DMS114 treated with DMSO at 0.1 percent for 48 hours (cell line): ENCODE results near the gene NEDD4L.
"Not testable (repeated sequence)": the region's sequence is repeated elsewhere in the genome, so short reads cannot be mapped to it uniquely, and the experiment has no call there.

Source experiments
- DNase-seq: peaks from one replicate; lab custom pipeline; 2025; ENCODE audit not compliant: unreplicated experiment; lab: John Stamatoyannopoulos, UW

The NEDD4L gene

GRCh38 chr18:58255701-58256311 lies 211.8 kb downstream of the NEDD4L start:
- no peak for DNase-seq

DNA sequence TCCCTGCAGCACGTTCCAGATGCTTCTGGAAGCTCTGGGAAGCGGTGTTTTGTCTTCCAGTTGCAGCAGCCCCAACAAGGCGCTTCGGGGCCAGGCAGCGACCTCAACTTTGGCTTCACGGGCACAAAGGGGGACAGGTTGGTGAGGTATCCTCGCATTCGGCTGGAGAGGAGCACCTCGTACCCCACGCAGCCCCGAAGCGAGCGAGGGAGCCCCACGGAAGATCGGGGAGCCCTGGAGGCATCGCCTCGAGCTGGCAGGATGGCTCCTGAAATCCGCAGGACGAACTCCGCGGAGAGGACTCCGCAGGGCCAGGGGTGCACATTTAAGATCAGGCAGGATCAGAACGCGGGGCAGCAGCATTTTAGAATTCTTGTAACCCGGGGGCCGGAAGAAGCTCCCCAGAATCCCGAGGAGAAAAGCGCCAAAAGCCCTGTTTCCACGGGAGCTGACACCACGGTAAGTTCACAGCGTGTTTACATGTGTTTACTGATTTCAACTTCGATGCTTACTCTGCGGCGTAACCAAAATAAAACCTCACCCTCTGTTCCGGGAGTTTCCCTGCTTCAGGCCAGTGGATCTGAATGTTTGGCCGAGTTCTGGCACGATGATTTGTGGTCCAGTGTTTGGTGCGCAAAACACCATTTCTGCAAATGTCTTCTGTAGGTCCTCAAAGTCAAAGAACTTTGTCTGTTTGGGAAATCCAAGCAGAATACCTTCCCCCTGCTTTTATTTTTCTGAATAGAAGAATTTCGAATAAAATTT lies 212.5 kb downstream of the NEDD4L start:
- DNase-seq = no peak

DNA sequence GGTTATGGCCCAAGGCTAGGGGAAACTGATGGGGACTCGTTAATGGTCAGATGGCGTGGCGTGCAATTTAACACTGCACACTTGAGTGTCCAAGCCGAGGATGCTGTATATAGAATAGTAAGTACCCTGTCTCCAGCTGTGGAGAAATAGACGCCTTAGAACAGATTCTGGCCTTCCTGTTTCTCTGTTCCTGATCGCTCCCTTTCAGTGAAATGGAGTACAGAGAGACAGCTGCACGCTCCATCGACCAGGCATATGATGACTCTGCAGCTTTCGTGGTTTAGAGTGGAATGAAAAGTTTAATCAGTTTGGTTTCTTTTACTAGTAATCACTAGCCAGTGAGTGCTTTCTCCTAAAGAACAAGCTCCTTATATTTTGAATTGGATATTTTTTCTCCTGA lies 213.4 kb downstream of the NEDD4L start:
- no peak for DNase-seq

GRCh38 chr18:58258692-58259342 lies 214.8 kb downstream of the NEDD4L start:
- DNase-seq = no peak

DNA sequence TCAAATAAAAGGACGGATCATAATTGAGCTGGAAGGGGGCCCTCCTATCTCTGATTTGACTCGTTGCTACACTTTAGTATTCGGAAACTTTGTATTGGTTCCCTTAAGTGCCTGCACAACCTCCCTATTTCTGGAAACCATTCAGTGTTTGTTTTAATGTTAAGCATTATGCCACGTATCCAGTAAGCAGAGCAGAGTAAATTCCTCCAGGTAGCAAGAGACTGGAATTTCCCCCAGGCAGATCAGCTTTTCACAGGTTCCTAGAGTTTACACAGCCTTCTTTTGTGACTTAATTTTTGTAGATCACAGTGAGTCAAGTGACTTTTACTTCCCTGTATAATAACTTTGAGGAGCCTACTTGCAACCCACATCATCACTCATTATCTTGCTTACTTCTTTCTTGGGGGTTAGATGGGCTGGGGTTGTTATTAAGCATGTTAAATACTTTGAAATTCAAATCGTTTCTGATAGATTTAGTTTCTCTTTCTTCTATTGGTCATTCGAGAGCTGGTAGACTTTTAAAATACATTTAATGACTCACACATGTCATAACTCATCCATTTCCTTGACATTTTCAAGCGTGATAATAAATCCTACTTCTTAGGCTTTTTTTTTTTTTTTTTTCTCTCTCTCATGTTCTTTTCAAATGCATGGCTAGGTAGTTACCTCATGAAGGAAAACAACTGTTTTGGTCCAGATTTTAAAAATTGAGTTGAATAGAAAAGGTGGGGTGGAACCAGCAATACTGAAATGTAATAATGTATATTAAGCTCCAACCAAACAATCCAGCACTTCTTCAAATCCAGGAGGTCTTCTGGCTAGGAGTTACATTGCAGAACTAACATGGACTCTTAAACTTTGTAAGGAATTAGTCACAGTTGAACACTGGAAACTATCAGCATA lies 219.3 kb downstream of the NEDD4L start:
- DNase-seq = no peak

DNA sequence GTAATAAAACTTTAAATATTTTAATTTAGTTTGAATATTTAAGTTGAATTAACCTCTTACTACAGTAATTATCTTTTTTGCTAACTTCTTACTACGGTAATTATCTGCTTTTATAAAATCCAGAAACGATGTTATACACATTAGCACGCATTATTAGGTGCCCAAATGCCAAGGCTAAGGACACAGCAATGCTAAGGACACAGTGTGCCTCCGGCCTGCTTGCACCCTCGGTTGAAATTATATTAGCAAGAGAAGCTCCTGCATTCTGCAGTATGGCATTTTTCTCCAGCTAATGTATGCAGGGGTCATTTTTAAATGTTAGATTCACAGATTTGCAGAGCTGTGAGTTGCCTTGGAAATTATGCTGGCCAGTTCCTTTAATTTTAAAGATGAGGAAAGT lies 220.0 kb downstream of the NEDD4L start:
- DNase-seq = no peak

DNA sequence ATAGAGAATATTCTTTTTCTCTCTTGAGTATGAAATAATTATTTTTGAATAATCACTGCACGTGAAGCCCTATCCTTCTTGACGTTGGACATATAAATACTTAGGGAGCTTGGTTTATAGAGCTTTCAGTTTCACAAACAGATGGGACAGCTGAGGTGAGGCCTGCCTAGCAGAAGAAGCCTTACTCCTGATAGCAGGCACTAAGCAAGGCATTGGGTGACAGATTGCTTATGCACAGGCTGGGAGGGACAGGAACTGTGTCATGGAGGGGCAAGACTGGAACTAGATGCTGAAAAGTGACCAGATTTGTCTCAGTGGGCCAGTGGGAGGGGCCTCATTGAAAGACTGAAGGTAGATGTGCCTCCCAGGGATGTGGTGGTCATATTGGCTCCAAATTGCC lies 220.8 kb downstream of the NEDD4L start:
- no peak for DNase-seq

GRCh38 chr18:58265489-58265888 lies 221.5 kb downstream of the NEDD4L start:
- not testable (repeated sequence) for DNase-seq

- no peak for DNase-seq
Observed at GRCh38 chr18:58266291-58266690, 222.3 kb downstream of the NEDD4L start.

DNA sequence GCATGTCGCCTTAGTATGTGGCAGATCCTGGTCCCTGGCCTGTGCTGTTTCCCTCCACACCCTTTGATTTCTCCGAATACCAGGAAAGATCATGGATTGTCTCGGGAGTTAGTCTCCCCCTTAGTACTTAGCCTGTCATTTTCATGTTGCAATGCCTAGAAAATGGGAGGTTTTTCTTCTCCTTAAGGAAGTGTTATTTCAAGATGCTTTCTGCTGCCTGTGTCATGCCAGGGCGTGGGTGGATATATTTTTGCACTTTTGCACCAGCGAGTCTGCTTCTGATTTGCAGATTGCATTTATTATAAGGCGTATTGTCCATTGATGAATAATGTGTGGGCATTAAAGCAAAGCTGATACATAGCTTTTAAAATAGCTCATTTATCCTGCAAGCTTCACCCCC lies 223.5 kb downstream of the NEDD4L start:
- DNase-seq = no peak

DNA sequence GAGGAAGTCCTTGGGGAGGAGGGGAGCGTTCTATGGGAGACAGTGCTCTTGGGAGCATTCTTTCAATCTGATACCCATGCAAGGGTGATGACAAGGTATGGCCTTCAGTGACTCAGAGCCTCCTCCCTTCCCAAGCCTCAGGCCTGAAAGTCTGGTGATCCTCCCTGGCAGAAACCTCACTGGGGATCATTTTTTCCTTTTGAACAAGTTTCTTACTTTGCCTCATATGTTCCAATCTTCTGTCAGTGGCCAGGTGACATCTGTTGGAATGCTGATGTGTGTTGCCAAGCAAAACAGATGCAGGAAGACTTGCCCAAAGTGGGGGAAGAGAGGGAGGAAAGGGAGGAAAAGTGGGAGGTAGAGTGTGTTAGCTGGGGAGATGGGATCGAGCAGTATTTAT lies 224.8 kb downstream of the NEDD4L start:
- DNase-seq = no peak

DNA sequence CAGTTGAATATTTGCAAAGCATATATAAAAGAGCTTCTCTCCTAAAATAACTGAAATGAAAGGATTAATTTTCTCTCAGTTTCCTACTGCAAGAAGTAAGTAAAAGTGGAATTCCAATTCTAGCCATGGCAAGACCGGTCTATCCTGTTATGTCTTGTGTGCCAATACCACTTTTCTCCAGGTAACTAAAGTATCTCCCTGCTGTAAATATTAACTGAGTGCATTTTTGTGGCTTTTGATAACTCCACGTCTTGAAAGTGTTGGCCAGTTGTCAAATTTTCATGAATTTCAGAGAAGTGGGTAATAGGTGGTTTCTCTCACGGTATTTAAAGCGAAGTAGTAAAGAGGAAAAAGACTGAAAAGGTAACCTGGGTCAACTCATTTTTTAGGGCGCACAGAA lies 225.9 kb downstream of the NEDD4L start:
- DNase-seq = no peak

GRCh38 chr18:58270396-58270795 lies 226.4 kb downstream of the NEDD4L start:
- DNase-seq = no peak

- DNase-seq = no peak
Observed at GRCh38 chr18:58271770-58272169, 227.7 kb downstream of the NEDD4L start.

- DNase-seq = no peak
Observed at GRCh38 chr18:58272209-58272608, 228.2 kb downstream of the NEDD4L start.

DNA sequence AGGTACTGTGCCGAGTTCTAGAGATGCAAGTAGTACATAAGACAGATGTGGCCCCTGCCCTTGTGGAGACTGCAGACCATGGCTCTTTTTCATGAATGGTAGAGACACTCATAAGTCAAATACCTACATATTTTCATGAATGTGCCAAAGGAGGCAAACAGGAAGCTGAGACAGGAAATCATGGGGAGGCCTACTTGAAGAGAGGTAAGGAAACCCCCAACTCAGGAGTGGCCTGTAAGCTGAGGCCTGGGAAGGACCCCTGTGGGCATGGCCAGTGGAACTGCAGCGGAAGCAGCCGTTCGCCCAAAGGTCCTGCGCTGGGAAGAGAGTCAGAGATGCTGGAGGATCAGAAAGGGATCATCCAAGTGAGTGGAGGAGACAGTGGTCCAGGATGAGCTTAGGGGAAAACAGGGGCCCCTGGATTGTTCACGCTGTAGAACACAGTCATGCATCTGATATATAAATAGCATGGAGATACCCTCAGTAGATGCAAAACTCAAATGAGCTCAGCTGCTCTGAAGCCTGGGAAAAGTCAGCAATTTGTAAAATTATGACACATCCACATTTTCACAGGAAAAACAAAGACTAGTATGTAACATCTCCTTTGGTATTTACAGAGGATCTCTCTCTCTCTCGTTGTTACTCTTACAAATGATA lies 228.9 kb downstream of the NEDD4L start:
- DNase-seq = no peak

DNA sequence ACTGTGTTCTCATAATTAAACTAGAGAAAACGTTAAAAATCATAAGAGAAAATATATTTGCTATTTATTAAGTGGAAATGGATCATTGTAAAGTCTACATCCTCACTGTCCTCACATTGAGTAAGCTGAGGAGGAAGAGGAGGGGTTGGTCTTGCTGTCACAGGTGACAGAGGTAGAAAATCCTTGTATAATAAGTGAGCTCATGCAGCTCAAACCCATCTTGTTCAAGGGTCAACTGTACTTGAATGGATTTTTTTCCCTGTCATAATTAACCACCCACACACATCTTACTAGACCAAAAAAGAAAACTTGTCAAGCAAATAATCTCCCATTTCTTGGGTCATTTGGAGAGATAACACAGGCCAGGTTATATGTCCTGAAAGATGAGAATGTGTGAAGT lies 231.2 kb downstream of the NEDD4L start:
- no peak for DNase-seq

DNA sequence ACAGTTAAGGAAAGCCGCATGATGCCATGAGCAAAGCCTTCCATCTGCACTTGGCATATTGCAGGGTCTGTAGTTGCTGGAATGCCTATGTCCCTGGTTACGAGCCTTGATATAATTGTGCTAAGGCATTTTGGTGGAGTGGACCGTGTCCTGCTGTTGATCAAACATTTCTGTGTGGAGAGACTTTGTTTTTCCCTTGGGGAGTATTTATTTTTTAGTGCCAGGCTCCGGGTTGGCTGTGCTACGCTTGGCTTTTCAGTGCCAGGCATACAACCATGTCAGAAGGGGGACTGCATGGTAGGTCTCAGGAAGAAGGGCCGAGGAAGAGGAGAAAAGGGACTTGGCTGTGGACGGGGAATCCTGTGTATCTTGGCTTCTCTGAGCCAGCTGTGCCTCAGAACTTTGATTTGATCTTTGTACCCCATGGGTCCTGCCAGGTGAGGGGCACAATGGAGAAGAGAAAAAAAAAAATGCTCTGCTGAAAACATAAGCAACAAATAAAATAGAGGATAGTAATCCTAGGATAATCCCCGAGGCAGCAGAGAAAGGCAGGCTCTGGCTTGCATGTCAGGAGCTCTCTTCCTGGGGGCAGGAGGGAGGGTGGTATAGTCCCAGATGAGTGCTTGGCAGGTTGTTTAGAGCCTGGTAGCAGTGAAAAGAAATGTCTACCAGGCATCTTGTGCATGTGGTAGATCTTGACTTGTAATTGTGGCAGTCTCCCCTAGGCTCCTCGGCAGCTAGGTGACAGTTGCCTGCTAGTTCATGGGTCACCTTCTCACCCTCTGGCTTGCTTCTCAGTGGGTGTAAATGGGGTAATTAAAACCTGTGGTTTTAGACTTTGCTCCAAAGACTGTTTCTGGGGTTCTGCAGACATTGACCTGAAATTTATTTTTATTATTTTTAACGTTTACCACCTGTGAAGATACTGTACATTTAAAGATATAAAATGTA lies 233.0 kb downstream of the NEDD4L start:
- no peak for DNase-seq

- no peak for DNase-seq
Observed at GRCh38 chr18:58279504-58280175, 235.6 kb downstream of the NEDD4L start.
